Measurements from ENCODE around the gene FAM9A. TPM values are rescaled to one million over a fixed set of nuclear protein-coding genes. Genes with fewer than 3 reads are reported as not detected.
"Not testable (repeated sequence)": the region's sequence is repeated elsewhere in the genome, so short reads cannot be mapped to it uniquely, and the experiment has no call there.

Gene FAM9A
- total RNA-seq, 1 donor from 2014 or later, result not detected

DNA sequence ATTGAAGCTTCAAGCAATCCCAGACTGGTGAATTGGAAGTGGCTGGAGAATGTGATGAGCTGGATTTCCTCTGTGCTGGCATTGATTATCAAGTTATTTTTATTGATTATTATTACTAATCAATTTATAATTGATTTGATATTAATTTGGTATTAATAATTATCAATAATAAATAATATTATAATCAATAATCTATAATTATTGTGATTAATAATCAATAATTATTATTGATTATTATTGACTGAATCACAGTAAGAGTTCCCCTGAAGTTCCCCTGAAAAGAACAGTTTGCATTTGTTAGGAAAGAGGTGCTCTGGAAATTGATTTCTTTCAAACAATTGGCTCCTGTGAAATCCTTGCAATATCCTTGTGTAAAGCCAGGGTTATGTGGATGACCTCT is 7.5 kb upstream of the FAM9A start:
- intact Hi-C loops (cut with micrococcal nuclease), result no loop called here
- Mint-ChIP-seq H3K36me3 (ENCODE audit: low read depth) (no peaks in the 10 kb centered on the region), H3K27me3 (peaks cover 8% of the 10 kb centered on the region), H3K4me1 (no peaks in the 10 kb centered on the region), H3K9me3 (no peaks in the 10 kb centered on the region), H3K4me3 (no peak overlapping the region), H3K27ac (no peak overlapping the region)
- ATAC-seq (ENCODE audit: low read depth) (no peak), DNase-seq (no peak)
- ChIA-PET POLR2A (no interaction called here), CTCF (no interaction called here)
- no peak for TF ChIP-seq CTCF (IDR thresholded peaks at IDR 0.05)

- intact Hi-C loops (cut with micrococcal nuclease), result no loop called here
- ATAC-seq (ENCODE audit: low read depth), result no peak
- CTCF ChIA-PET, result no interaction called here
Observed at GRCh38 chrX:8805974-8806373, 4.8 kb upstream of the FAM9A start.

DNA sequence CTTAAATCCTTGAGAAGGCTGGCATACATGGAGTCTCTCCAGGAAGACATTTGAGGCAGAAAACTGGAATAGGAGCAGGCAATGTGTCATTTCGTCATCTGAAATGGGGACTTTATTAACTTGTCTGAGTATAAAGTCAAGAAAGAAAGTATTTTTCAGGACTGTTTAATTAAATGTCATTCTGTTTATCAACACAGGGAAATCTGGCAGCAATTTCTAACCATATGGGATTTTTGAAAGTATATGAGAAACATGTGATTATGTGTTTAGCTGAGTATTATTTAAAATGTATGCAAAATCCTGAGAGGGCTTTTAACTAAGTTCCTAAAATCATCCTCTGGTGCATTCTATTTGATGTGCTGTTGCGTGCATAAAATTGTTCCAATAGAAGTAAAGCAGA is 3.9 kb upstream of the FAM9A start:
- peaks cover 8% of the 10 kb centered on the region for H3K27me3 Mint-ChIP-seq
- no peaks in the 10 kb centered on the region for H3K36me3 Mint-ChIP-seq (ENCODE audit: low read depth)
- no peak overlapping the region for H3K27ac Mint-ChIP-seq
- ChIA-PET CTCF (no interaction called here), POLR2A (no interaction called here)
- no peak for TF ChIP-seq CTCF (IDR thresholded peaks at IDR 0.05)
- no peak overlapping the region for H3K4me3 Mint-ChIP-seq
- H3K9me3 Mint-ChIP-seq, result no peaks in the 10 kb centered on the region
- H3K4me1 Mint-ChIP-seq, result no peaks in the 10 kb centered on the region
- DNase-seq, result no peak
- no peak for ATAC-seq (ENCODE audit: low read depth)
- intact Hi-C loops (cut with micrococcal nuclease), result no loop called here

More at GRCh38 chrX:8805974-8806373, 4.8 kb upstream of the FAM9A start:
- no peaks in the 10 kb centered on the region for H3K36me3 Mint-ChIP-seq (ENCODE audit: low read depth)
- H3K4me3 Mint-ChIP-seq, result no peak overlapping the region
- no peak overlapping the region for H3K27ac Mint-ChIP-seq
- no peak for TF ChIP-seq CTCF (IDR thresholded peaks at IDR 0.05)
- no peaks in the 10 kb centered on the region for H3K4me1 Mint-ChIP-seq
- POLR2A ChIA-PET, result no interaction called here
- no peak for DNase-seq
- H3K27me3 Mint-ChIP-seq, result peaks cover 8% of the 10 kb centered on the region
- no peaks in the 10 kb centered on the region for H3K9me3 Mint-ChIP-seq

- no peak overlapping the region for H3K27ac Mint-ChIP-seq
- H3K4me1 Mint-ChIP-seq, result no peaks in the 10 kb centered on the region
- H3K27me3 Mint-ChIP-seq, result peaks cover 8% of the 10 kb centered on the region
- no peak for DNase-seq
- ChIA-PET CTCF (no interaction called here), POLR2A (no interaction called here)
- no peaks in the 10 kb centered on the region for H3K36me3 Mint-ChIP-seq (ENCODE audit: low read depth)
- intact Hi-C loops (cut with micrococcal nuclease), result no loop called here
- no peak overlapping the region for H3K4me3 Mint-ChIP-seq
- H3K9me3 Mint-ChIP-seq, result no peaks in the 10 kb centered on the region
- no peak for ATAC-seq (ENCODE audit: low read depth)
- TF ChIP-seq CTCF (IDR thresholded peaks at IDR 0.05), result no peak
Observed at GRCh38 chrX:8803326-8803725, 2.1 kb upstream of the FAM9A start.

GRCh38 chrX:8800351-8800750 is 832 bp downstream of the FAM9A start:
- H3K36me3 Mint-ChIP-seq (ENCODE audit: low read depth); intact Hi-C loops (cut with micrococcal nuclease); H3K27ac Mint-ChIP-seq; ATAC-seq (ENCODE audit: low read depth); CTCF ChIA-PET; DNase-seq; H3K9me3 Mint-ChIP-seq; H3K4me3 Mint-ChIP-seq; POLR2A ChIA-PET; H3K4me1 Mint-ChIP-seq; H3K27me3 Mint-ChIP-seq: not testable (repeated sequence)

GRCh38 chrX:8799281-8799680 is 1.9 kb downstream of the FAM9A start:
- H3K27ac Mint-ChIP-seq; H3K4me3 Mint-ChIP-seq; CTCF ChIA-PET; H3K27me3 Mint-ChIP-seq; H3K9me3 Mint-ChIP-seq; intact Hi-C loops (cut with micrococcal nuclease); H3K4me1 Mint-ChIP-seq; H3K36me3 Mint-ChIP-seq (ENCODE audit: low read depth); DNase-seq; ATAC-seq (ENCODE audit: low read depth); POLR2A ChIA-PET: not testable (repeated sequence)

GRCh38 chrX:8798702-8799101 is 2.5 kb downstream of the FAM9A start:
- H3K4me1 Mint-ChIP-seq; intact Hi-C loops (cut with micrococcal nuclease); H3K27ac Mint-ChIP-seq; H3K4me3 Mint-ChIP-seq; CTCF ChIA-PET; DNase-seq; POLR2A ChIA-PET; H3K36me3 Mint-ChIP-seq (ENCODE audit: low read depth); H3K9me3 Mint-ChIP-seq; ATAC-seq (ENCODE audit: low read depth); H3K27me3 Mint-ChIP-seq: not testable (repeated sequence)

- H3K9me3 Mint-ChIP-seq; H3K27me3 Mint-ChIP-seq; H3K4me1 Mint-ChIP-seq; intact Hi-C loops (cut with micrococcal nuclease); DNase-seq; H3K4me3 Mint-ChIP-seq; CTCF ChIA-PET; ATAC-seq (ENCODE audit: low read depth); POLR2A ChIA-PET; H3K36me3 Mint-ChIP-seq (ENCODE audit: low read depth); H3K27ac Mint-ChIP-seq: not testable (repeated sequence)
Observed at GRCh38 chrX:8787119-8787518, 14.1 kb downstream of the FAM9A start.

All from activated B cell treated with CpG ODN at 0.5 μM for 24 hours (primary cell).